GM11168 (cell line): ENCODE measurements around the gene PTPDC1.
"Not testable (repeated sequence)": the region's sequence is repeated elsewhere in the genome, so short reads cannot be mapped to it uniquely, and the experiment has no call there.

Experiments used
- in situ Hi-C: fragments of 300-500 bp; cut with MboI; formaldehyde crosslinking; loops from one replicate; pipeline ENCODE4 v1.12.0; 2022; ENCODE audit warnings: low sequenced_read_pairs; ENCODE audit not compliant: unreplicated experiment

The PTPDC1 gene

GRCh38 chr9:94086486-94087345 lies 2.5 kb downstream of the PTPDC1 start:
- in situ Hi-C loops, result no loop called here

GRCh38 chr9:94094219-94095145 lies 10.2 kb downstream of the PTPDC1 start:
- in situ Hi-C loops, result not testable (repeated sequence)

DNA sequence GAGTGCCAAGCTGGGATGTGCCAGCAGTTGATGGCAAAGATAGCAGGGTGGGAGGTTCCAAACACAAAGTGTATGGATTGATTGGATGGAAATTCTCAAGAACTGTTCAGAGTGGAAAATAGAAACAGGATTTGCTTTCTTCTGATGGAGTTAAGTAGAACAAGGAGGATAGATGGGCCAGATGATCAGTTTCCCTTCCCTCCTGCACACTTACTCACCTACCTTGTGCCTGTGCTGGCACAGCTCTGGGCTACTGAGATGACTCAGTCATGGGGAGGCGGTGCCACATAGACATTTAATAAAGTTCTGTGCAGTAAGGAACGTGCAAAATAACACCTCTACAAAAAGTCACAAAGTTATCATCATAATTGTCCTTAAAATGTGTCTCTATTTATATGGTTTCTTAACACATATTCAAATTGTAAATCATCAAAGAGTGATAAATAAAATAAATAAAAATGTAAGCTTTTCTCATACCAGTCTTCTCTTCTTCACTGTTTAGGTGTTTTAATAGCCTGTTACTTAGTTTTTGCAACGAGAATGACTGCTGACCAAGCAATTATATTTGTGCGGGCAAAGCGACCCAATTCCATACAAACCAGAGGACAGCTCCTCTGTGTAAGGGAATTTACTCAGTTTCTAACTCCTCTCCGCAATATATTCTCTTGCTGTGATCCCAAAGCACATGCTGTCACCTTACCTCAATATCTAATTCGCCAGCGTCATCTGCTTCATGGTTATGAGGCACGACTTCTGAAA lies 12.7 kb downstream of the PTPDC1 start:
- in situ Hi-C loops, result no loop called here

GRCh38 chr9:94097788-94098414 lies 13.6 kb downstream of the PTPDC1 start:
- in situ Hi-C loops, result no loop called here

- in situ Hi-C loops, result no loop called here
Observed at GRCh38 chr9:94100152-94100879, 16.1 kb downstream of the PTPDC1 start.

- in situ Hi-C loops, result no loop called here
Observed at GRCh38 chr9:94101162-94101853, 17.0 kb downstream of the PTPDC1 start.

DNA sequence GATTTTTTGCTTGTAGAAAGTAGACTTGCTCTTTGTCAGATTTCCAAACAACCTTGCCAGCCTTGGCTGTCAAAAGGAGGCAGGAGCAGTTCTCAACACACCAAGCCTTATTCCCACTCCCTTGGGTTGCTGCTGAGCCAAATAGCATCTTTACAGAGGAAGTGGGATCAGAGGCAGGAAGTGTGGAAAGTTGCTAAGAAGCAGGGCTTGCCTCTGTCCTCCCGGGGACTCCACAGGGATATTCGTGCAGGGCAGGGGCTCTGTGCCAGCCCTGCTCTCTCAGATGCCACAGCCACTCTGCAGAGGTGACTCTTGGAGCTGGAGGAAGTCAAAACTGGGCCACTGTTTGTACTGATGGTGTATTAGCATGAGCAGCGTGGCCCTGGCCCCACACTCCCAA lies 24.3 kb downstream of the PTPDC1 start:
- in situ Hi-C loops, result no loop called here

- in situ Hi-C loops, result no loop called here
Observed at GRCh38 chr9:94110821-94111252, 26.6 kb downstream of the PTPDC1 start.

DNA sequence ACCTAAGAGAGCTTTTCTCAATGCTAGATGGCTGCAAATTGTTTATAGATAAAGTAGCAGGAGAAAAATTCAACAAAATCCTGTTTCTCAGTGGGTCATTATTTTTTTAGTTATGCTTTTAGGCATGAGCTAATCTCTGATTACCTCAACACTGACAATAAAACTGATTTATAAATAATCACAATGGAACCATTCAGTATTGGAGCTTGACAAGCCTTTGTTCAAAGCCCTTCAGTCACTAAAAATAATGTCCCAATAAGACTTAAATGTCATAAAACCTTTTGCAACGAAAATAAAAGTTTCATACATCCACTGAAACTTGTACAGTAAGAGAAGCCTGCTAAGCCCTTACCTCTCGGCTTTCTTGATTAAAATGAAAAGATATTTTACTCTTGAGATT lies 27.2 kb downstream of the PTPDC1 start:
- in situ Hi-C loops, result no loop called here

GRCh38 chr9:94112716-94113465 lies 28.6 kb downstream of the PTPDC1 start:
- in situ Hi-C loops, result no loop called here

DNA sequence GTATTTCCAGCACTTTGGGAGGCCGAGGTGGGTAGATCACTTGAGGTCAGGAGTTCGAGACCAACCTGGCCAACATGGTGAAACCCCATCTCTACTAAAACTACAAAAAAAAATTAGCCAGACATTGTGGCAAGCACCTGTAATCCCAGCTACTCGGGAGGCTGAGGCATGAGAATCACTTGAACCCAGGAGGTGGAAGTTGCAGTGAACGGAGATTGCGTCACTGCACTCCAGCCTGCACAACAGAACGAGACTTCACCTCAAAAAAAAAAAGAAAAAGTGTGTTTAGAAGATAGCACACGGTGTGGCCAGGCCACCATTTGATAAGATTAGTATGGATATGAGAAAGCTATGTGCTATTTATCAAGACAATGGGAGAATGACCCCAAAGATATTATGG lies 35.8 kb downstream of the PTPDC1 start:
- in situ Hi-C loops, result not testable (repeated sequence)

GRCh38 chr9:94120854-94121376 lies 36.7 kb downstream of the PTPDC1 start:
- in situ Hi-C loops, result no loop called here

- in situ Hi-C loops, result no loop called here
Observed at GRCh38 chr9:94126844-94127243, 42.6 kb downstream of the PTPDC1 start.

DNA sequence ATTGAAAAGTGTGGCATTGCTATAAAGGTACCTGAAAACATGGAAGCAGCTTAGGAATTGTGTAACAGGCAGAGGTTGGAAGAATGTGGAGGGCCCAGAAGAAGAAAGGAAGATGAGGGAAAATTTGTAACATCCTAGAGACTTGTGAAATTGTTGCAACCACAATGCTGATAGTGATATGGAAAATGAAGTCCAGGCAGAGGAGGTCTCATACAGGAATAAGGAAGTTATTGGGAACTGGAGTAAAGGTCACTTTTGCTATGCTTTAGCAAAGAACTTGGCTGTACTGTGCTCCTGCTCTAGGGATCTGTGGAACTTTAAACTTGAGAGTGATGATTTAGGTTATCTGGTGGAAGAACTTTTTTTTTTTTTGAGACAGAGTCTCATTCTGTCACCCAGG lies 43.5 kb downstream of the PTPDC1 start:
- in situ Hi-C loops, result no loop called here

DNA sequence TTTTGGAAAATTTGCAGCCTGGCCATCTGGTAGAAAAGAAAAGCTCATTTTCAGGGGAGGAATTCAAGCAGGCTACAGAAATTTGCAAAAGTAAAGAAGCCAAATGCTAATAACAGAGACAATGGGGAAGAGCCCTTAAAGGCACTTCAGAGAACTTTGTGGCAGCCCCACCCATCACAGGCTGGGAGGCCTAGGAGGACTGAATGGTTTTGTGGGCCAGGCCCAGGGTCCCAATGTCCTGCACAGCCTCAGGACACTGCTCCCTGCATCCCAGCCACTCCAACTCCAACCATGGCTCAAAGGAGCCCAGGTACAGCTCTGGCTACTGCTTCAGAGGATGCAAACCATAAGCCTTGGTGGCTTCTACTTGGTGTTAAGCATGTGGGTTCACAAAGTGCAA lies 44.3 kb downstream of the PTPDC1 start:
- in situ Hi-C loops, result no loop called here

GRCh38 chr9:94134629-94135028 lies 50.4 kb downstream of the PTPDC1 start:
- in situ Hi-C loops, result no loop called here

- in situ Hi-C loops, result no loop called here
Observed at GRCh38 chr9:94135222-94135621, 51.0 kb downstream of the PTPDC1 start.
